HTR-8/SVneo (cell line): ENCODE data around the gene LINC01488.
A peak's percentile ranks its signal among the peaks of the same experiment; 100 is the strongest.

Source experiments
- DNase-seq: peaks from one replicate; pipeline ENCODE4 v3.0.0; 2011; ENCODE audit warnings: low spot score, mixed read lengths; ENCODE audit not compliant: insufficient read length
- FAIRE-seq: peaks from 2 replicates; lab custom pipeline; 2011; peaks lifted over from hg19 to GRCh38; lab: Jason Lieb, UNC

Gene LINC01488

GRCh38 chr11:69520186-69520916 is 38.9 kb downstream of the LINC01488 start:
- no peak for DNase-seq
- FAIRE-seq, result no peak

DNA sequence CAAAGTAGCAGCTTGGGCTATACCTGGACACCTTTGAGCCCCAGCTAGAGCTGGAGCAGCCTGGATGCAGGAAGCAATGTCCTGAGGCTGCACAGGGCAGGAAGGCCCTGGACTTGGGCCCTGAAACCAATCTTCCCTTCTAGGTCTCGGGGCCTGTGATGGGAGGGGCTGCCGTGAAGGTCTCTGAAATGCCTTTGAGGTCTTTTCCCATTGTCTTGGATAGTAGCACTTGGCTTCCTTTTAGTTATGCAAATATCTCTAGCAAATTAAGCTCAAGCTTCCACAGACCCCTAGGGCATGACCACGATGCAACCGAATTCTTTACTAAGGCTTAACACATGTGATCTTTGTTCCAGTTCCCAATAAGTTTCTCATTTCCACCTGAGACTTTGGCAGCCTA is 40.0 kb downstream of the LINC01488 start:
- FAIRE-seq (no peak), DNase-seq (no peak)

- DNase-seq, result no peak
- peak; percentile 64 for FAIRE-seq
Measured at GRCh38 chr11:69523453-69523852, 42.0 kb downstream of the LINC01488 start.

- FAIRE-seq, result peak; percentile 96
Measured at GRCh38 chr11:69524291-69524882, 42.9 kb downstream of the LINC01488 start.

GRCh38 chr11:69524991-69525411 is 43.5 kb downstream of the LINC01488 start:
- FAIRE-seq (peak; percentile 23), DNase-seq (no peak)

More at GRCh38 chr11:69524291-69524882, 42.9 kb downstream of the LINC01488 start:
- peak; percentile 93 for DNase-seq

- DNase-seq (no peak), FAIRE-seq (no peak)
Measured at GRCh38 chr11:69525516-69526452, 44.3 kb downstream of the LINC01488 start.

- no peak for DNase-seq
- FAIRE-seq, result no peak
Measured at GRCh38 chr11:69526453-69526810, 45.0 kb downstream of the LINC01488 start.

GRCh38 chr11:69529001-69529400 is 47.5 kb downstream of the LINC01488 start:
- DNase-seq (no peak), FAIRE-seq (no peak)

- no peak for DNase-seq
- no peak for FAIRE-seq
Measured at GRCh38 chr11:69530278-69531070, 49.0 kb downstream of the LINC01488 start.

DNA sequence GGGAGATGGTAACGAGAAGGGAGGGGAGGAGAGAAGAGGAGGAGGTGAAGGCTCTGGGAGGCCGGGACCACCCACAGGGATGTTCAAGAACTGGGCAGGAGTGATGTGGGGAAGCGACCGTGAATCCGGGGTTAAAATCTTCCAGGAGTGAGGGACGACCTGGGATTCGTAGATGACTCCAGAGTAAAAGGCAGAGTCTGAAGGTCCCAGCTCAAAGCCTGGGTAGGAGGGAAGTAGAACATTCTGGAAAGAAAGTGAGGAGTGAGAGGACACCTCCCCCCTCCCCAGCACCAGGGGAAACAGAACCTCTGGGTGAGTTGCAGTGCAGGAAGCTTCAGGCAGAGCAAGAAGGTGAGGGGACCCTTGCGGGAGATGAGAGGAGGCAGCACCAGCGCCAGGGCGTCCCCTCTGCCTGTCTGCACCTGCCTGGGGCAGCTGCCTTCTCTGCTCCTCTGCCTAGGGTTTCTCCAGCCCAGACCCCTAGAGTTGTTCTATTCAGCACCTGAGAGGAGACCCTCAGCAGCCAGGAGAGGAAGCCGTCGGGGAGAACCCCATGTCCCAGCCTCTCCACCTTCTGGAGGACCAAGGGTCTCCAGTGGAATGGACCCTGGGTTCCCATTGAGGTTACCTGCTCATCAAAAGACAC is 49.7 kb downstream of the LINC01488 start:
- DNase-seq (no peak), FAIRE-seq (no peak)

- DNase-seq, result no peak
- no peak for FAIRE-seq
Measured at GRCh38 chr11:69531717-69532088, 50.2 kb downstream of the LINC01488 start.

GRCh38 chr11:69533296-69534165 is 52.1 kb downstream of the LINC01488 start:
- DNase-seq, result no peak
- no peak for FAIRE-seq

DNA sequence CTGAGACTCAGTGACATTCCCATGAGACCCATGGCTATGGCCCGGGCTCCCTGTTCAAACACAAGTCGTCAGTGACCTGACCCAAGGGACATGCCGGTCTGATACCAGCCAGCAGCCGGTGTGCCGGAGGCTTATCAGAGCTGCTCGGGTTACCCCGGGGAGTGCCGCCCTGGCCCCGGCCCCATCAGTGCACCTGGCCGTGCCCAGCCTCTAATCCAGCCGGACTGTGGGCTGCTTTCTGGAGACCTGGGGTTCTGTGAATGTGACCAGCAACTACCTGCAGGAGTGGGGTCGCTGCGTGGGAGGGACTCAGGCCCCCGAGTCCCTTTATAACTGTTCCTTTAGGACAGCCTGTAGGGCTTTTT is 52.7 kb downstream of the LINC01488 start:
- no peak for DNase-seq
- no peak for FAIRE-seq

DNA sequence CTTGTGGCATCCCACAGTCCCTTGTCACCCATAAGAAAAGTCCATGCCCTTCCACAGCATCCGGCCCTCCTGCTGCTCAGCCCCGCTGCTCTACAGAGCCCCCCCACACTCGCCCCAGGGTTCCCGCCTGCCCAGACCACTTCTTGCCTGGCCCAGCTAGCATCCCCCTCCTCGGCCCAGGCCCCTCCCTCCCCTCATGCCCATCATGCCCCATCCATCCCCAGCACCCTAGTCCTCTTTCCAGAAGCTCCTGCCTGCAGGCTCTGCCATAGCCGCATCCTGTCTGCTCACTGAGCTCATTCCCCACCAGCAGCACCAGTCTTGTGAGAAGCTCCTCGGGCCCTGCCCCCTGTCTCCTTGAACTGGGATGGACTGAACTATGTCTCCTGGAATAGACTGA is 54.4 kb downstream of the LINC01488 start:
- no peak for FAIRE-seq
- DNase-seq, result no peak

DNA sequence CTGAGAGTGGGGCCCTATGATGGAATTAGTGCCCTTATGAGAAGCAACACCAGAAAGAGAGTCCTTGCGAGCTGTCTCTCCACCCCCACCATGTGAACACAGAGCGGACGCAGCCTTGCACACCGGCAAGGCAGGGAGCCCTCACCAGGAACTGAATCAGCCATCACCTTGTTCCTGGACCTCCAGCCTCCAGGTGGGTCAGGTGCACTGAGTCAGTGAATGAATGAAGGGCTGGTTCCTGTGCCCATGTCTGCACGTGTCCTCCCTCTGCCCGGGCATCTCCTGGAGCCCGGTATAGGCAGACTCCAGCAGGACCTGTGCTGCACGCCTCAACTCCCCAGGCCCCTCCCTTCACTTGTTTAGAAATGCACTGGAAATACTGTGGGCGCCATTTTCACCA is 54.9 kb downstream of the LINC01488 start:
- no peak for DNase-seq
- FAIRE-seq, result no peak

GRCh38 chr11:69537126-69537525 is 55.7 kb downstream of the LINC01488 start:
- FAIRE-seq, result no peak

GRCh38 chr11:69537855-69538640 is 56.6 kb downstream of the LINC01488 start:
- DNase-seq (no peak), FAIRE-seq (no peak)

More at GRCh38 chr11:69537126-69537525, 55.7 kb downstream of the LINC01488 start:
- no peak for DNase-seq

- FAIRE-seq (no peak), DNase-seq (no peak)
Measured at GRCh38 chr11:69538854-69539253, 57.4 kb downstream of the LINC01488 start.
